HG03575 (cell line): ENCODE measurements around the gene CD79B.

Source experiments
- ATAC-seq: cut with Tn5 transposase; IDR thresholded peaks from one replicate; pipeline ENCODE4 v1.9.1; 2021; ENCODE audit not compliant: unreplicated experiment, insufficient number of reproducible peaks, low FRiP score; ENCODE audit errors: extremely low read depth

CD79B gene

DNA sequence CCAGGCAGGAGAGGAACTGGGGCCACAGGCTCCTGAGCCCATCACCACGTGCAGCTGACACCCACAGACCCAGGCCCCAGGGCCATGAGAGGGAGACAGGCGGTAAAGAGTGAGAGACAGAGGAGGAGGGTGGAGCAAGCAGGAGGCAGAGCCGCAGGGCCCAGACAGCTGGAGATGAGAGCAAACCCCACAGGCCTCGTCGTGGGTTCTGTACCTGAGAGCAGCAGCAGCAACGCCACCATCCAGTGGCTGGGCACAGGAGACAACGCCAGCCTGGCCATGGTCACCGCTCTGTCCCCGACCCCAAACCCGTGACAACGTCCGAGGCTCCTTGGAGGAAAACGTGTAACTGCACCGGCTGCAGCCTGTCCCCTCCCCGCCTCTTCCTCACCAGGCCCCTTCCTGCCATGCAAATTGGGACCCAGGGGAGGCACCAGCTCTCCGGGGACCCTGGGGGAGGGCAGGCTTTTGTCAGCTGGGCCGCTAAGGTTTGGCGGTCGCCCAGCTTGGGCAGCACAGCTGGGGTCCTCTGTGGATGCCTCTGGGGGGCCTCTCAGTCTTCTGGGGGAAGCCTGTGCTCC, at the start of gene CD79B:
CD79B (minus strand) TSS at position 351 of the 581 bp plus-strand sequence; CDS start at position 281, 70 bp downstream.
- ATAC-seq: no peak

DNA sequence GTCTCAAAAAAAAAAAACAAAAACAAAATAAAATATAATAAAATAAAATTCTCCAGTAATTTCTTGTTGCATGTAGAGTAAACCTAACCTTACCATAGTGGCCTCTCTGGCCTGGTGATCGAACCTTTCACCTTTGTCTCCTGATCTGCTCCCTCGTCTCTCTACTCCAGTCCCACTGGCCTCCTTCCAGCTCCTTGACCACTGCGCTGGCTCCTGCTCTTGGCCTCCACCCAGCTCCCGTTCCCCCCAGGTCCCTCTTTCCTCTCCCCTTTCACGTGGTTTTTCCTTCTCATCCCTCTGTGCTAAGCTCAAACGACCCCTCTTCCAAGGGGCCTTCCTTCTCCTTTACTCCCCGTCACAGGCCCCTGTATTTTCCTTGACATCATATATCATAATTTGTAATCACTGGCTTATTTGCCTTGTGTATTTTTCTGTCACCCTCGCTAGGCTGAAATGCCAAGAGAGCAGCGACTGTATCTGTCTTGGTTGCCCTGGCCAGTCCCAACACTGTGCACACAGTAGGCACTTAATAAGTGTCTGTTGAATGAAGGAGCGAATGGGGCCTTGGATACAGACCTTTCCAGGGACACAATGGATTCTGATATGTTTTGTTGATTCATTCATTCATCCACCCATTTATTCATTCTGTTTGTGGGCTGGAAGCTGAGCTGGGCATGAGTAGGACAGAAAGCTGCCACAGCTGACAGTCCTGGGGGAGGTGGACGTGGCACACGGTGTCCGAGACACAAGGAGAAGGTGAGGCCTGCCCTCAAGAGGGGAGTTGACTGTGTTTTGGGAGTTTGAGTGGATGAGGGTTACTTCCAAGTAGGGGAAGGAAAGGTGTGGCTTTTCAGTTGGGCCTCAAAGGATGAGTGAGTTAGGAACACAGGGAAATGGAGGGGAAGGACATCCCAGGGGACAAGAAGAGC, 46.4 kb upstream of the CD79B start:
- ATAC-seq: no peak

DNA sequence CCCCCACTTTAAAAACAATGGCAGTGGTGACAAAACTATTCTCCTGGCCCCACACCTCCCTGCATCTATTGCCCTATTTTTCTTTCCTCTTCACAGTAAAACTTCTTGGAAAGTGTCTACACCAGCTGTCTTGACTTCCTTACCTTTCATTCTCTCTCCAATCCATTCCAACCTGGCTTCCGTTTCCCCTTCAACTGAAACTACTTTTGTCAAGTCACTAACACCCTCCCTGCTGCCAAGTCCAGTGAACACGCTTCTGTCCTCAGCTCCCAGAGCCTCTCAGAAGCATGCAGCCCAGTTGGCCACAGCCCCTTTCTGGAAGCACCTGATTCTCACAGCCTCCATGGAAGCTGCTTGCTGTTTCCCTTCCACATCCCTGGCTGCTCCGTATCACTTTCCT, 44.6 kb upstream of the CD79B start:
- no peak for ATAC-seq

DNA sequence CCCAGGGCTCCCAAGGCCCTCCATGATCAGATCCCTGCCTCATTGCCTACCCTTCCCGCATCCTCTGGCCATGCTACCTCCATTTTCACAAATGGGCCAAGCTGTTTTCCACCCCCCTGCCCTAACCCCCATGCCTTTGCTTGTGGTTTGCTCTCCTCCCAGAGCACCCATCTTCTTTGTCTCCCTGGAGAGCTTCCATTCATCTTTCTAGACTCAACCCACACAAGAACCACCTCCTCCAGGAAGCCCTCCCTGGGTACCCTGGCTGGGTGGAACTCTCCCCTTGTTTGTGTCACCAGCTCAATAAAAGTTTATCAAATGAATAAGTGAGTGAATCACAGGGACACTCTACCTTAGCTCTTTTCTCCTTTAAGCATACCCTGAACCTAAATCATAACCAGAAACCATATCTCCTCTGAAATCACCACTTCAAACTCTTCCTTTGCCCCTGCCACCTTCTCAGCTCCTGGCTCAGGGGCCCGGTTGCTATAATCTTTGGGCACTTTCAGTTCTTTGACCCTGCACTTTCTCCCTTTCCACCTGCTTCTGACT, 43.5 kb upstream of the CD79B start:
- ATAC-seq: no peak

DNA sequence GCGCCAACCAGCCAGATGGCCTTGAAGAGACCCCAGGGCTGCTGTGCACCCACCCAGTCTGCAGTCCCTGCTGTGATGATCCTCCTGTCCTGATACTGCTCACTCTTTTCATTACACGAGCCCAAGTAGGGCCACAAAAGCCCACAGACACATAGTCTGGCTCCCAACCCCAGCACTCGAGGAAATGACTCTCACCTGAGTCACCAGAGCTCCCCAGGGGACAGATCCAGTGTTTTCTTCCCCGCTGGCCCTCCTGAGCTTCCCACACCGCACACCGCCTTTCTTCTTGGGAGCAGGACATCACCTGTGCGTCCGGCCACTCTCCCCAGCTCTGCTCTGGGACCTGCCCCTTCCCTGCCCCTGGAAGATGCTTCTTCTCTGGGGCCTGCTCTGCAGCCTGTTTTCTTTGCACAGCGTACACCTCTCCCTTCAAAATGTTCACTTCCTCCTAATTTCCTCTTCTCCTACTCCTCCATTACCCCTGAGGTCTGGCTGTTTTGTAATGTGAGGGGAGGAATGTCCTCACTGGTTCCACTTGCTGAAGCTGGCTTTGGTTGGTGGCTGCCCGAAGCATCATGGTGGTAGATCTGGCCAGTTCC, 42.6 kb upstream of the CD79B start:
- ATAC-seq: no peak

DNA sequence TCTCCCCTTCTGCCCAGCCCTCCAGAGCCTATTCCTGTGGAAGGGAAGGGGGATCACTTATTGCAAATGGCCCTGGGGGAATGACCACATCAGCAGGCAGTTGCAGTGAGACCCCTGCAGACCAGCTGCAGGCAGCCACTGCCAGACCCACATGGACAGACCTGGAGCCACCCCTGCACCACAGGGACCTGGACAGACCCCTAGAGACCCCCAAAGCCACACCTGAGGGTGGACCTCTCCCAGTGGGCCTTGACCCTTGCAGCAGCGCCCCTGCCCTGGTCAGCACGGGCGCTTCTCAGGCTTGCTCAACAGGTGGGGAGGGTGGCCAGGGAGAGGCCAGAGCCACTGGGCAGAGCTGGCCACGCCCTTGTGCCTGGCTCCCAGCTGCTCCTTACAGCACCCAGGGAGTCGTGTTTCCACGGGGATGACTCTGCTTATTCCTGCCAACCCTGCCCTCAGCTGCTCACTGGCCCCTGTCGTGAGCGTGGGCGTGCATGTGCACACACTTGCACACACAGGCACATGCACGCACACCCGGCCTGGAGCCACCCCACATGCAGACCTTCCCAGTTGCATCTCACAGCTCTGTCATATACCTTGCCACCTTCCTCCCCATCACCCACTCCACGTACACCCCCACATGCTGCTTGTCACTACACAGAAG, 41.9 kb upstream of the CD79B start:
- ATAC-seq: no peak

DNA sequence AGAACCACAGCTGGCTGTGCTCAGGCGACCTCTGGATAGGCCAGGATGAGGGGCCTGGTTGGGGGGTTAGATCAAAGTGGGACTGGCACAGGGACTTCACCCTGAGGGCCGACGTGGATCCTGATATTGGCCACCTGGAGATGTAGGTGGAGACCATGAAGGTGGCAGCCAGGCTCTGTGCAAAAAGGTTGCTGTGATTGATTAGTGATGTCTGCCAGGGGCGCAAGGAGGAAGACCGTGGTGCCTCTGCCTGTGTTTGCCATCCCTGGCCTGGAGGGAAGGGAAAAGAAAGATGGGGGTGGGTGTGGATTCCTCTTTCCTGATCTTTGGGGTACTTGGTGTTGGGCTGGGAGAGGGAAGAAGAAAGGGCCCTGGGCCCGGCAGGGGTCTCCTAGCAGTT, 41.1 kb upstream of the CD79B start:
- ATAC-seq: no peak

DNA sequence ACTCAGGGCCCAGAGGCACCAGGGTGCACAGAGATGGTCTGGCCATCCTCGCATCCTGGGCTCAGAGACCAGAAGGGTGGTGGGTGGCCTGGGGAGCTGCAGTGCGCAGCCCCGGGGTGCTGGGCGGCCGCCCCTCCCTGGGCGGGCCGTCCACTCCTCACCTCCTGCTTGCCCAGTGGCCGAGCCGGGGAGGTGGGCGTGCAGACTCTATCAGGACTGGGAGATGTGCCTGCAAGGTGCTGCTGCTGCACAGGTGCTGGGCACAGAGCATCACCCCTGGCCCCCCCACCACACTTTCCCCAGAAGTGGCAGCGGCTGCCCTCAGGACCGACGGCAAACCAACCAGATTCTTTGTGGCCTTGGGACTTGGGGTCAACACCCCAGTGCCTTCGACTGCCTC, 40.7 kb upstream of the CD79B start, which contains the start of gene SCN4A:
SCN4A (minus strand) TSS at position 123 of the 400 bp plus-strand sequence; CDS start at position 46, 77 bp downstream.
- no peak for ATAC-seq

DNA sequence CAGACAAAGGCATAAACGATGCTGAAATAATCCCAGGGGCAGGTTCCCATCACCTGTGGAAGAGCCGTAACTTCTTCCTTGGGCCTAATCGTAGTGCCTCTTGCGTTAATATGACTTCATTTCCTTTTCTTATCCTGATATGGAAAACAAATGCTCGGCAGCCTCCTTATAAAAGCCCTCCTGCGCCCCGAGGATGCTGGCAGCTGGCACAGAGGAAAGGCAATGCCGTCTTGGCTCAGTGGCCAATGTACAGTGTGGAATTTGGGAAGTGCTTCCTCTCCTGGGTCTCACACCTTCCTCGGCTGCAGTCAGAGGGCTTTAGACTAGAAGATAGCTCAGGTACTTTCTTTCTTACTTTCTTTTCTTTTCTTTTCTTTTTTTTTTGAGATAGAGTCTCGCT, 37.1 kb upstream of the CD79B start:
- no peak for ATAC-seq

DNA sequence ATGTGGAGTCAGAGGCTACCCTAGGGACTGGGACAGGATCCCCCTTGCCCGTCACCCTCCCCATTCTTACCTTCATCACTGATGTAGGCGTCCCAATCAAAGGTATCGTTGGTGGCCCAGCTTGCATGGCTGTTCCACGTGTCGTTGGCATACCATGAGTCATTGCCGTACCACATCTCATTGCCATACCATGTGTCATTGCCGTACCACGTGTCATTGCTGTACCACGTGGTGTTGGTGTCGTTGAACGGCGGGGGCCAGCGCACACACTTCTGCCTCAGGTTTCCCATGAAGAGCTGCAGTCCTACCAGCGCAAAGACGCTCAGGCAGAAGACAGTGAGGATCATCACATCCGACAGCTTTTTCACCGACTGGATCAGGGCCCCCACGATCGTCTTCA, 35.8 kb upstream of the CD79B start:
- ATAC-seq: no peak

DNA sequence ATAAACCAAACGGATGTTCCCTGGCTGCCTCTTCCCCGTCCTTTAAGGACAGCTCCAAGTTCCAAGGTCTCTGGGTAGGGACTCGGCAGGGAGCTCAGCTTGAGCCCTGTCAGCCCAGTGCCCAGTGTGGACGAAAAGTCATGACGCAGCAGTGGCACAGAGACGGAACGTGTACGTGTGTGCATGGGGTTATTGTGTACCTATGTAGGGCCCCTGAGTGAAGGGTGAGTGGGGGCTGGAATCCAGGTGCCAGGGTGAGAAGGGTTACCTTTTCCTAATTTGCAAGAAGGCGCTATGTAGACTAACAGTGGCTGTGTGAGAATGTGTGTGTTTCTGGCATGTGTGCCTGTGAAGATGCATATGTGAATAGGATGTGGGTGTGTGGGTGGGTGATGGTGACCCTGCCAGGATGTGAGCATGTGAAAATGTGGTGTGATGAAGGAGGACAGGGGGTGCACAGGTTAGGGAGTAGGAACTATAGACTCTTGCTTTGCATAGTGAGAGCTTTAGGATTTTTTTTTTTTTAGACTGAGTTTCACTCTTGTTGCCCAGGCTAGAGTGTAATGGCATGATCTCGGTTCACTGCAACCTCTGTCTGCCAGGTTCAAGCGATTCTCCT, 34.6 kb upstream of the CD79B start:
- no peak for ATAC-seq

DNA sequence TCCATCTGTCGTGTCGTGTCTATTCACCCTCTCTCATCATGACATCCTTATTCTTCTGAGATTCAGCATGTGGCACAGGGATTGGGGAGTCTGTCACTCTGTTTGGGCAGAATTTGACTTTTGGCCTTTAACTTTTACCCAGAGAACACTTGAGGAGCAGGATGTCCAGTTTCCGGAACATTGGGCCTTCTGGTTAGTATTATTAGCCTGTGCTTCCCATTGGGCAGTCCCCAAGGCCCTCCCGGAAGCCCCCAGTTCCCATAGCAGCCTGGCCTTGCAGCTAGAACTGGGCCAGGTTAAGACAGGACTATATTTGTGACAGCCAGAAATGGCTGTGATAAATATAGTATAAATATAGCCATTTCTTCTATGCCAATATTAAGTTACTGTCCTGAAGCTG, 31.0 kb upstream of the CD79B start:
- no peak for ATAC-seq

DNA sequence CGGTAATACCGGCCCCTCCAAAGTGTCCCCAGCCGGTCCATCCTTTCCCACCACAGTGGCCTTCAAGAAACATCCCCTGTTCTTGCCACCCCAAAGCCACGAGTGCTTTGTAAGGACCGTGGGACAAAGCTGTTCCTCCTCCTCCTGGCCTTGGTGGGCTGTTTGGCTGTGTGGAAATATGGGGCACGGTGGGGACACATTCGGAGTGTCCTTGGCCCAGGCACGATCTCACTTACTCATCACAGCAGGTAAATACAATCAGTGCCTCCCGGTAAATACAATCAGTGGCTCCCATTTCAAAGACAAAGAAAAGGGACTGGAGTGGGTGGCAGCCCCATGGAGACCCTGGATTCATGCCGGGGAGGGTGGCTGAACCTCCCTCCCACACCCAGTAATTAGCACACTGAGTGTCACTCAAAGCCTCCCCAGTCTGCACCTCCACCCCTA, 30.2 kb upstream of the CD79B start:
- no peak for ATAC-seq

DNA sequence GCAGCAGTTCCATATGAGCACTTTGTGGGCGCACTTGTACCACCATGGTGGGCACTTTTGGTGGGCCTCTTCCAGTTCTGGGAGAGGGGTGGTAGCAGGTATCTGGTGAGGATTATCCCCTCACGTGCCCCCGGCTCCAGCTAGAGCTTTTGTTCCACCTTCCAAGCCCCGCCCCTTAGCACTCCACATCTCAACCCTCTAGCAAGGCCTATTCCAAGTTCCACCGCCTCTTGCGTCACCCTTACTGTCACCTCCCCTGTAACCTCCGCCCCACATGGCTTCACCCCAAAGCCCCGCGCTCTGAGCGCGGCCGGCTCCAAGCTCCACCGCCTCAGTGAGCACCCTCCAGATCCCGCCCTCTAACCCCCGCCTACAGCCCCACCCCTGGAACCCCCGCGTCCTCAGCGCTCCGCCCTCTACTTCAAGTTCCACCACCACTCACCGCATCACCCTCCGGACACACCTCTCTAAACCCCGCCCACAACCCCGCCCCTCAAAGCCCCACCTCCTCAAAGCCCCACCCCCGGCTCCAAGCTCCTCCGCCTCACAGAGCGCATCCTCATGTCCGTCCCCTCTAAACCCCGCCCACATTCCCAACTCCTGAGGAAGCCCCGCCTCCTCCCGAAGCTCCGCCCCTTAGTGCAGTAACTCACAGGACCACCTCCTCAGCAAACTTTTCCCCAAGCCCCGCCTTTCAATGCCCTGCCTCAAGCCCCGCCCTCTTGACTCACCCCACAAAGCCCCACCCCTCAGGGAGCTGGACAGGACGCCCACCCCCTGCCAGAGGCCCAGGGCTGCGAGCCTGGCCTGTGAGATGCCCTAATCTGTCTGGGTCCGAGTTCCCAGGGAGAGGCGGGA, 29.5 kb upstream of the CD79B start:
- ATAC-seq: no peak

DNA sequence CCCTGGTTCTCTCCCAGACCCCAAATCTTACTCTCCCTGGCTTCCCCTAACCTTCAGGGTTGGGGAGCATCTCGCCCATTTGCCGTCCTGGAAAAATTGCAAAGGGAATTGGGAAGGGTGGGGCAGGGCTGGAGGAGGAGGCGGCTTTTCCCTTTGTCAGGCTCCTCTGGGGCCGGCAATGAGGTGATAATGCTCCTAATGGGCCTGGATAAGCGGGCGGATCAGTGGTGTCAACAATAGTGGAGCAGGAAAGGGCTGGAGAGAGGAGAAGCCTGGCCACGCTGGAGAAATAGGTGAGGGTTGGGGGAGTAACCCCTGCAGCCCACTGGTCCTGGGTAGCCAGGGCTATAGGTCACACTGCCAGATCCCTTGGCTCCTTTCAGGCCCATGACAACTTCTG, 28.3 kb upstream of the CD79B start:
- no peak for ATAC-seq

DNA sequence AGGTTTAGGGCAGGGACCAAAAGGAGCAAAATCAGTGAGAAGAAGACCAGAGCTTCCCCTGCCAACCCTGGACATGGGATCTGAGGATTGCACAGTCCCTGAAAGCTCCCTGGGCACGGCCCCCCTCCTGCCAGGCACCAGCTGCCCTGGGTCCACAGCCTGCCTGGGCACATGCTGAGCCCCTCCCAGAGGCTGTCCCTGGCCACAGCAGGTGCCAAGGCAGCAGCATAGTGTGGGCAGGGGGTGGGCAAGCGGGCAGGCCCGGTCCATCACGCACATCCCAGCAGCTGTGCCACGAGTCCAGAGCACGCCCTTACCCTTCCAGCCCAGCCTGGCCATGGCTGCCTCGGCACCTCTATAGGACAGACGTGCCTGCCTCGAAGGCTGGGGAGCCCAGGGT, 27.9 kb upstream of the CD79B start:
- no peak for ATAC-seq

DNA sequence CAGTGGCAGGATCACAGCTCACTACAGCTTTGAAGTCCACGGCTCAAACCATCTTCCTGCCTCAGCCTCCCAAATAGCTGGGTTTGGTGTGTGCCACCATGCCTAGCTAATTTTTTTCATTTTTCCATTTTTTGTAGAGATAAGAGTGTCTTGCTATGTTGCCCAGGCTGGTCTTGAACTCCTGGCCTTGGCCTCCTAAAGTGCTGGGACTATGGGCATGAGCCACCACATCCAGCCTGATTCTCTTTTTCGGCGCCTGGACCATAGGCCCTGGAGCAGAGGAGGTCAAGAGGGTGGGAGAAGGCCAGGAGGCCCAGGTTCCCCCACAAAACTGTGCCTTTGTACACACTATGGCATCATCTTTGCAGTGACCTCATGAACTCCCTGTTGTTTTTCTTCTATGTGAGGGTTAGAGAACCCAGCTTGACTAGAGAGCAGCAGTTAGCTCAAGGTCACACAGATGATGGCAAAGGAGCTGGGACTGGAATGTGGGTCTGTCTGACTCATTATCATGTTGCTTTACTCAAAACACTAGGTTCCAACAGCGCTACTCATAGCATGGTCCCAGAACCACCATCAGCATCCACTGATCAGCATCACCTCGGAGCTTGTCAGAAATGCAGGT, 24.3 kb upstream of the CD79B start:
- no peak for ATAC-seq

DNA sequence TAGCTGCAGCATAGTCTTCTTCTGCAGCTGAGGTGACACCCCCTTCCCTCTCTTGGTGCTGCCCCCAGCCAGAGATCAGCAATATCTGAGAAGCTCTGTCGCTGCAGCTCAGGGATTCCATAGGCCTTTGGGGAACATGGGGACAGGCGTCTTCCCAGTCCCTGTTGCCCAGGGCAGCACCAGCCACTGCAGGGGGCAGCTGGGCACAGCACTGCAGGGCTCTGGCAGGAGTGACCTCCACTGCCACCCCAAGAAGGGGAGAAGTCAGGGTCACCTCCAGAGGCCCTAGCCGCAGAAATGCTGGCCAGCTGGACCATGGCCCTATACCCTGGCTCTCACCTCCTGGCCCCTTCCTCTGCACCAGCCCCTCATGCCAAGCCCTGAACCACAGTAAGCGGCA, 23.7 kb upstream of the CD79B start:
- no peak for ATAC-seq
